A673 (cell line): ENCODE data around the gene SPATA1.

Source experiments
- CTCF ChIP-seq: fragments of 300-800, 200-600 bp; sonication (generic); conservative IDR thresholded peaks from 2 replicates; pipeline ENCODE4 v1.5.1; 2017; ENCODE audit warnings: low read depth, mild to moderate bottlenecking, antibody characterized with exemption, low read length, moderate library complexity, mixed read lengths
- EZH2 ChIP-seq: fragments of 200-600 bp; sonication (generic); IDR thresholded peaks from 2 replicates; pipeline ENCODE4 v1.6.1; 2017; ENCODE audit warnings: borderline replicate concordance, low read depth, mild to moderate bottlenecking, mixed read lengths, antibody characterized with exemption, low read length; ENCODE audit not compliant: poor library complexity, severe bottlenecking

DNA sequence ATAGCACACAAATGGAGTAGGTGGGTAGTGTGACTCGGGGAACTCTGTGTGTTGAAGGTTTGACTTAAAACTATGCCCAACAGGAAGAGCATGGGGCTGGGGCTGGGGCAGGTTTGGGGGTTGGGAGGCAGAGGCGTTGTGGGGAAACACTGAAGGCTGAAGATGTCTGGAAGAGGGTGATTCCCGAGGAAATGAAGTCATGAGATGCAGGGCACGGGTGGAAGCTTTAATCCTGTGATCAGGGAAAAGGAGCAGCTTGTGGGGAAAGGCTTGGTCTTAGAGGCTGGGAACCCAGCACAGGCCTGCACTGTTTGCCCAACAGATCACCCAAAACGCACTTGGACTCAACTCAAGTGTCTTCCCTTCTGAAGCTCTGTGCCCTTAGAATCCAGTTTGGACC is 94.6 kb downstream of the SPATA1 start:
- no peak for TF ChIP-seq CTCF
- no peak for TF ChIP-seq EZH2
